GM23248 (cell line): ENCODE data around the gene SELENOI.

ENCODE experiments used
- EZH2 ChIP-seq: fragments of 200-600 bp; sonication (generic); IDR thresholded peaks from 2 replicates; pipeline ENCODE4 v1.6.1; 2018; ENCODE audit warnings: antibody characterized with exemption, mild to moderate bottlenecking; ENCODE audit not compliant: insufficient read depth, poor library complexity, severe bottlenecking
- EZH2phosphoT487 ChIP-seq: fragments of 200-600 bp; sonication (generic); IDR thresholded peaks from 2 replicates; pipeline ENCODE4 v1.6.1; 2018; ENCODE audit warnings: antibody characterized with exemption, moderate library complexity, mild to moderate bottlenecking, low read depth; ENCODE audit not compliant: insufficient read depth

DNA sequence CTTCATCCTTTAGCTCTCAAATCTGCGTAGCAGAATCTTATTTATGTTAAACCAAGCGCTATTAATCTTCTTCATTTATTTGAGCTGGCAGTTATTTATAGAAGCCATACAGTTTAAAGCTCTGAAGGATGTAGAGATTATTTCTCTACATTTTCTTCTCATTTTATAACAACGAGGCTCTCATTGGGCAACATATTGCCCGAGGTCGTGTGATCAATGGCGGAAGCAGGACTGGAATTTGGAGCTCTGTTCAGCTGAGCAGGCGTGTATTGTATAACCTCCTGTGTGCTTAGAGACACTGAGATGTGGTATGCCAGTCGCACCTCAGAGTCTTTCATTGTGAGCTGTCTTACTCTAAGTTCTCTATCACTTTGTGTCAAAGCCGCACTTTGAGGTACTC, 38.2 kb downstream of the SELENOI start:
- TF ChIP-seq EZH2phosphoT487 = no peak
- no peak for TF ChIP-seq EZH2
